A172 (cell line): ENCODE measurements around the gene ITGA2. TPM values are rescaled to one million over a fixed set of nuclear protein-coding genes. Genes with fewer than 3 reads are reported as not detected.
"Not testable (repeated sequence)": the region's sequence is repeated elsewhere in the genome, so short reads cannot be mapped to it uniquely, and the experiment has no call there.

ENCODE experiments used
- DNase-seq: peaks from one replicate; pipeline ENCODE4 v3.0.0-alpha.2; 2015; ENCODE audit warnings: low spot score
- total RNA-seq: library from RNA; depleted of rRNA; stranded (reverse); fragments of >200 nt; shearing (Covaris generic); gene quantifications from 2 replicates; pipeline ENCODE4 v1.2.3, GENCODE V29; 2014

Gene ITGA2
- total RNA-seq, 1 experiment from 2014 or later = 21.8 TPM

GRCh38 chr5:53099546-53099945 is 110.4 kb downstream of the ITGA2 start:
- DNase-seq = no peak

- DNase-seq = no peak
These were observed 111.5 kb downstream of the ITGA2 start for GRCh38 chr5:53100606-53101005.

- DNase-seq = no peak
These were observed 116.6 kb downstream of the ITGA2 start for GRCh38 chr5:53105611-53106300.

GRCh38 chr5:53109056-53109442 is 119.9 kb downstream of the ITGA2 start:
- peak; percentile 8 for DNase-seq

- DNase-seq = peak; percentile 86
These were observed 120.4 kb downstream of the ITGA2 start, which contains the start of gene MOCS2 for GRCh38 chr5:53109443-53110127. Gene MOCS2 (minus strand): TSS chr5:53109757. CDS start chr5:53107174, 2,583 bp downstream.

GRCh38 chr5:53110156-53110555 is 121.0 kb downstream of the ITGA2 start:
- DNase-seq = no peak

GRCh38 chr5:53111139-53111538 is 122.0 kb downstream of the ITGA2 start:
- no peak for DNase-seq

GRCh38 chr5:53112307-53112706 is 123.2 kb downstream of the ITGA2 start:
- not testable (repeated sequence) for DNase-seq

GRCh38 chr5:53112909-53113308 is 123.8 kb downstream of the ITGA2 start:
- DNase-seq = no peak

GRCh38 chr5:53113947-53114346 is 124.8 kb downstream of the ITGA2 start:
- no peak for DNase-seq

GRCh38 chr5:53114988-53115387 is 125.8 kb downstream of the ITGA2 start:
- DNase-seq = peak; percentile 14

GRCh38 chr5:53116597-53116996 is 127.4 kb downstream of the ITGA2 start:
- no peak for DNase-seq

GRCh38 chr5:53118879-53119278 is 129.7 kb downstream of the ITGA2 start:
- DNase-seq = no peak

GRCh38 chr5:53120165-53120564 is 131.0 kb downstream of the ITGA2 start:
- no peak for DNase-seq

GRCh38 chr5:53123702-53124101 is 134.6 kb downstream of the ITGA2 start:
- peak; percentile 8 for DNase-seq

- DNase-seq = peak; percentile 35
These were observed 137.4 kb downstream of the ITGA2 start for GRCh38 chr5:53126521-53126920.

- DNase-seq = no peak
These were observed 138.0 kb downstream of the ITGA2 start for GRCh38 chr5:53127107-53127506.

- DNase-seq = no peak
These were observed 139.3 kb downstream of the ITGA2 start for GRCh38 chr5:53128481-53128880.

- DNase-seq = no peak
These were observed 141.1 kb downstream of the ITGA2 start for GRCh38 chr5:53130266-53130665.

GRCh38 chr5:53133020-53133419 is 143.9 kb downstream of the ITGA2 start:
- no peak for DNase-seq
